Measurements from ENCODE around the gene BTLA.
"Not testable (repeated sequence)": the region's sequence is repeated elsewhere in the genome, so short reads cannot be mapped to it uniquely, and the experiment has no call there.

The BTLA gene, protein sequence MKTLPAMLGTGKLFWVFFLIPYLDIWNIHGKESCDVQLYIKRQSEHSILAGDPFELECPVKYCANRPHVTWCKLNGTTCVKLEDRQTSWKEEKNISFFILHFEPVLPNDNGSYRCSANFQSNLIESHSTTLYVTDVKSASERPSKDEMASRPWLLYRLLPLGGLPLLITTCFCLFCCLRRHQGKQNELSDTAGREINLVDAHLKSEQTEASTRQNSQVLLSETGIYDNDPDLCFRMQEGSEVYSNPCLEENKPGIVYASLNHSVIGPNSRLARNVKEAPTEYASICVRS

DNA sequence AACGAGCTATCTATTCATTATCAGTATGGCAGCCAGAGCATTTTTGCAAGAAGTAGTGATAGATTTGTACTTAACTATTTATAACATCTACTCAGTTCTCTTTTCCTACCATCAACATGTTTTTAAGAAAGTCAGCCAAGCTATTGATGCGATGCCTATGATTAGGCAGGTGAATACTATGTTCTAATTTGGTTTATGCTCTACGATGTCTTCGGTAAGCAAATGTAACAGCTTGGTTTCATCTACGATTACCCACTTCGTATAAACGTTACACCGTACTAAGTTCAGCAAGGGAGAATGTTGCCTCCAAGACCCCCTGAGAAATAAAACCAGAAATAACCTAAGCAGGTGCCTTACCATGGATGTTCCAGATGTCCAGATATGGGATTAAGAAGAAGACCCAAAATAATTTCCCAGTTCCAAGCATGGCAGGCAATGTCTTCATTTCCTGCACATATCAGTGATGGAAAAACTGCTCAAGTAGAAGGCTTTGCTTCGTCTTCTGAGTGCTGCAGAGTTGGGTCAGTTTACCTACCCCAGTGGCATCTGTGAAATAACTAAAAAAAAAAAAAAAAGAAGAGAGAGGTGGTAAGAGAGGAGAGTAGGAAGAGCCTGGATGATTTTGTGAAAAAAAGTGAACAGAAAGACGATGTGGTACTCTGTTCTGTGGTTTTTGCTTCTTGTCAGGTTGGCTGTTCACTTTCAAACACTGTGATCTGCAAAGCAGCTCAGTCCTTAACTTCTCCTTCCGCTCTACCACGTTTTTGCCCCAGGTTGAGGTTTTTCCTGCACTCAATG, at the start of gene BTLA:
TSS of gene BTLA (minus strand) at position 559 of the 798 bp plus-strand sequence. CDS start at position 445, 114 bp downstream.
- DNase-seq = no peak

DNA sequence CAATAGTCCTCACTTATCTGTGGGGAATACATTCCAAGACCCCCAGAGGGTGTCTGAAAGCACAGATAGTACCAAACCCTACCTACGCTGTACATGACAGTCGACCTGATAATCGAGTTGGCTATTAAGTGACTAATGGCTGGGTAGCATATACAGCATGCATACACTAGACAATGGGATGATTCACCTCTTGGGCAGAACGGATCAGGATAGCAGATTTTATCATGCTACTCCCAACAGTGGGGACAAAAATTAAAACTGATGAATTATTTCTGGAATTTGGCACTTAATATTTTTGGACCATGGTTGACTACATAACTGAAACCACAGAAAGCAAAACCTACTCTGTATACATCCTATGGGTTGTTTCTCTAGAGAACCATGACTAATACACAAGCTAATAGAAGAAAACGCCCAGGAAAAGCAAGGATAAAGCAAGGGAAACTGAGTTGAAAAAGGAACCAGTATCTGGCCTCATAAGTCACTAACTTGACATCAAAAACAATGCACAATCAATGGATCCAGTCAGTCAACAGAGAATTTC, 47.0 kb upstream of the BTLA start:
- no peak for DNase-seq

DNA sequence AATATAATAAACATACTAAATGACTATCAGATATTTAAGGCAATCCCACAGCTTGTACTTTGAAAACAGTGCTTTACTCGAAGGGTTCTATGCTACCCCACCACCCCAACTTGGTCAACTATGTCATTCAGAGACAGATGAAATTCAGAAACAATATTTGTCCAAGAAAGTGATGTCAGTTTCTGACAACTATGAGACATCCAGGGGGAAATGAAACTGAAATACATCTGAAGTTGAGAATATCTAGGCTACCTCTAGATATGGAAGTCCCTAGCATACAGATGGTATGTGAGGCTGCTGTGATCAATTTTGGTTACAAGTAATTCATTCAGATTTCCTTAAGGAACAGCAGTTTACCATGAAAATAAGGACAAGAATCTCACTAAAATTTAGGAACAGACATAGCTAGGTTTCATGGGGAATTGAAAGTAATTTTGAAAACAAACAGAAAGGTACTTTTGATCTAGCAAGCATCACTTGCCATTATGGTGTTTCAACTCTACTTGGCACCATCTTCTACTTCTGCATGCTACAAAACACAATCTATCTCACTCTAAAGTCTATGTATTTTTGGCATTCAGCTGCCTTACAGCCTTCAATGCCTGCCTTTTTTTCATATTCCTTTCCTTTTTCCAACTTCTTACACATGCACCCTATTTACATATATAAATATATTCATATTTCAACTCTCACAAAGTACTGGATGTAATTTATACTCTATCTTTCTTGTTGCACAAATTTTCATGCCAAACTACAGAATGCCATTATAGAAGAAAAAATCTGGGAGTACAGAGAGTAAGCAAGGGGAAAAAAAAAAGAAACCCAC, 40.8 kb upstream of the BTLA start:
- no peak for DNase-seq

DNA sequence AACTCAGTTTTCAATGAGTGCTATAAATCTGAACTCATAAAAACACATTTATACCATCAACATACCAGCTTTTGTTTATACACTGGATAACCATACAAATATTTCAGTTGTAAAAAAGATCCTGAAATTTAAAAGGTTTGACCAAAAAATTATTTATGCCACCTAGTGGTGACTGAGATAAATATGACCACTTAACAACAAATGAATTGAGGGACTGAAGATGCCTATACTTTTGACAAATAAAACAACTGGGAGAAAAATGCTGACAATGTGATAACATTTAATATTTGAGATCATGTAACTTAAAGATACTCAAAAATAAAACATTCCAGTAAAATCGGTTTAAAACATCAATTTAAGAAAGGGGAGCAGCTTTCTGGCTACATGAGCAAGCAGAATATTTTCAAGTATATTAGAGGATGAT, 32.1 kb upstream of the BTLA start:
- no peak for DNase-seq

DNA sequence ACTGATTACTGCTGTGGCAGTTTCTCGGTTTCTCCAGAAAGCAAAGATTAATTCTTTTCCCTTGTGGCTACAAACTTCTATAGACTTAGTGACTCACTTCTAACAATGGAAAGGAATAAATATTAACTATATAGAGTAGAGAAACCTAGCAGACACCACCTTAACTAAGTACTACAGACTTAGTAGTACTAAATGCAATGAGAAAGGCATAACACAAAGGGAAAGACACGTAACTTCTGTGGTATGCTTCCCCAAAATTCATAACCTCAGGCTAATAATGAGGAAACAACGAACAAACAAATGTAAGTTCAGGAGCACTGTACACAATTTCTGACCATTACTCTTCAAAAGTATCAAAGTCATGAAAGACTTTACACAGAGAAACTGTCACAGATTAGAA, 31.3 kb upstream of the BTLA start:
- no peak for DNase-seq

DNA sequence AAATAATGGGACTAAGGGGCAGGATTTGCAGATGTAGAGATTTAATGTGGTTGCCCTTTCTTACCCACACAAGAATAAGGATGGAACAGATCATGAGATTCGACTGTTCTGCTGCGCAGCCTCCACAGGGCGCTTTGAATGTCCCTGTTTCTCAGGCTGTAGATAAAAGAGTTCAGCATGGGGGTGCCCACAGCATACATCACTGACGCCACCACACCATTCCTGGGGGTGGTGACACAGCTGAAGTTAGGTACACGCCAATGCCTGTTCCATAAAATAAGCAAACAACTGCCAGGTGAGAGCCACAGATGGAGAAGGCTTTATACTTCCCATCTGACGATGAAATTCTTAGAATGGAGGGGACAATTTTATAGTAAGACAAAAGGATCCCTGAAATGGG, 24.9 kb upstream of the BTLA start:
- not testable (repeated sequence) for DNase-seq

DNA sequence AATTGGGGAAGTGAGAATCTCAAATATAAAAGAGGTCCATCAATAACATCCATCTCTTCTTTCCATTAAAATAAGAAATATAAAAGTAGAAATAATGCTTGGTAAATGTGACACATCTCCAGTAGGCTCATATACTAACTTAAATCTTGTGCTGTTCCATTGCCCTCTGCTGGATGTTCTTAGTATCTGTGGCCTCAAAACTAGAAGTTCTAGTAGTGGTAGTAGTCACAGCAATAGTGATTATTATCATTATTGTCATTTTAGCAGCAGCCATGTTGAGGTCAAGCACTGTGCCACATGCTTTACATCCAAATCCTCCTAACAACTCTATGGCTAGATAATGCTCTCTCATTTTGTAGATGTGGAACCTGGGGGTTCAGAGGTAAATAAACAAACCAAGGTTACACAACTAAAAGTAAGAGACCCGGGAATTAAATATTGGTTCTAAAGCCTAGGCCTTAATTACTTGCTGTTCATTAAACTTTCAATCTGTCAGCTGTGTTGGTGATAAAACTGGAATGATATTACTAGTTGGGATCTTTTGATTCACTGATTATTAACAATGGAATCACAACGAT, 20.2 kb upstream of the BTLA start:
- no peak for DNase-seq

DNA sequence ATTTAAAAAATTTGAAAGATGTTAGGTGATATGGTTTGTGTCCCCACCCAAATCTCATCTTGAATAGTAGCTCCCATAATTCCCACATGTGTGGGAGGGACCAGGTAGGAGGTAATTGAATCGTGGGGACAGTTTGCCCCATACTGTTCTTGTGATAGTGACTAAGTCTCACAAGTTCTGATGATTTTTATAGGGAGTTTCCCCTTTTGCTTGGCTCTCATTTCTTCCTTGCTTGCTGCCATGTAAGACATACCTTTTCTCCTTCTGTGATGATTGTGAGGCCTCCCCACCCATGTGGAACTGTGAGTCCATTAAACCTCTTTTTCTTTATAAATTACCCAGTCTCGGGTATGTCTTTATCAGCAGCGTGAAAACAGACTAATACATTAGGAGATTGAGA, 19.7 kb upstream of the BTLA start:
- not testable (repeated sequence) for DNase-seq

DNA sequence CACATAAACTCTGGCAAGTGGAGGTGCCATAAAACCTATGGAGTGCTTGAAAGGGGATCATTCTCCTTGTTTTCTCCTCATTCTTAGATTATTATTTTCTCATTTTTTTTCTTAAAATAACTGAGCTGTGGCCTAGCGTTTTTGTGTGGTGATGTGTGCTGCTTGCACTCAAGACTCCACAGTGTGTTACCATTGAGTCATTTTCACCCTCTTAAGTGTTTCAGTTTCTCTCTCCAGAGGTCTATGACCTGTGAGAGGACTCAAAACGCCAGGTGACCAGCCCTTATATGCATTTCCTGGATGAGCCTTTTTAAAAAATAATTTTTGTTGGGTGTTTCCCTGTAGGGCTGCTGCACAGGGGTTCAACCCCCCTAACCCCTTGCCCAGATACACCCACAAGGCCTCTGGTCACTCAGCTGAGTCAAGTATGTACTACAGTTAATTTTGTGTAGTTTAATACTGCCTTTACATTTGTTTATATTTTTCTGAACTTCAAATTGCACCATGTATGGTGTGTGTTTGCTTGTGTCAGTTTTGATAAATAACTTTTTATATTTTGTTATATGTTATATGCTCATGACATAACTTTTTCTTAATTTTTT, 15.4 kb upstream of the BTLA start:
- no peak for DNase-seq

DNA sequence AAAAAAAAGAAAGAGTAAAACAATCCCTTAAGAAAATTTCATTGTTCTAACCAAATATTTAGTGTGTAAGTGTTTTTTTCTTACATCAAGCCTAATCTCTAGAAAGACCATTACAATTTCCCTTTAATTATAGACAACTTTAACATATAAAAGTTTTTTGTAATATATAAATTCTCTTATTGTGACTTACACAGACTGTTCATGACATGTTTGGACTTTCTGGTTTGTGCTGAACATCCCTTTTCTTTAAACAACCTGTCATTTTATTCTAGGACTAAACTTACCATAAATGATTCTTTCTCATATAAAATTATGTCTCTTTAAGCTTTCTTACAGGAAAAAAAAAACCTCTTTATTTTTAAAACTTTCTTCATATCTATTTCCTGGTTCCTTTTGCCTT, 13.0 kb upstream of the BTLA start:
- no peak for DNase-seq

DNA sequence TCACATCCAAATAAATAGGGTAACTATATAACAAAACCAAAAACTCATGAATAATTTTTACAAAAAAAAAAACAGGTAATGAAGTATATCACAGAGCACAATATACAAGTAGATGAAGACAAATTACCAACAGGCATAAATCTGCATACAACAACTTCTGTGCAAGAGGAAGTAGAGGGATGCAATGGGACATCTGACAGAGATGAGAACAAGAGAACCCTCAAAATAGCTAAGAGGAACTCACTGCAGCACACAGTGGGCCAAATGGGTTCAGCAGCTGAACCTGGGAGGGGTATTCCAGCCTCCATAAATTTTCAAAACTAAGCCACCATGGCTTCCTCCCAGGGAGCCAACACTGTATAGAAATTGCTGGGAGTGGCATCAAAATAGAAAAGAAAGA, 9.6 kb upstream of the BTLA start:
- DNase-seq = no peak

DNA sequence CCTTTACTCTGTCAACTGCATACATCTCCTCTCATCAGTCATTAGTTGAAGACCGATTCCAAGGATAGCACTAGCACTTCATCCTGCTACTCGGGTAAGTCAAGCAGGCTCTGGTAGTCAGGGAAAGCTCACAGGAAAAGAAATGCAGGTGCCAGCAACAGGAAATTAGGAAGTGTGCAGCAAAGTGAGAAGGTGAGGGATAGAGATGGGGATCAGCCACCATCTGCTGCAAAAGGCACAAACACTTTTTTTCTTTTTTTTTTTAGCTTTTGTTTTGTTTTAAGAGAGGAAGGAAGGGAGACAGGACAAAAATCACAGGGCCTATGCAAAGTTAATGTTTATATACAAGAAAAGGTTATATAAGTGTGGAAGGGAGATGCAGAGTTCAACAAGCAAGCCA, 9.0 kb upstream of the BTLA start:
- no peak for DNase-seq

DNA sequence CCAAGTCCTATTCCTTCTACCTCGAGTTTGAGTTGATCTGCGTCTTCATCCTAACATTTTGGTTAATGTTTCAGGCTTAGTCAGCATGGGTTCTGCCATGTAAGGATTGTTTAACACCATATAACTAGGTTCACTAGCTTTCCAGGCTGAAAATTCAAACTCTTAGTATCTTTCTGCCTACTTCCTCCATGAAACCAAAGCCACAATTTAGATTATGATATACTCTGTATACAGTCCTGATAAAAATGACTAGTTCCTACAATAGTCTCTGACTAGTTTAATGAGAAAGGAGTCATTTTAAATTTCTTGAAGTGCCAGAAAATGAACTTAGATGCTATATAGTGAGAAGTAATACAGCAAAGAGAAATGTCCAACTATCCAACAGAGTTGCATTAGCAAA, 6.6 kb upstream of the BTLA start:
- no peak for DNase-seq

DNA sequence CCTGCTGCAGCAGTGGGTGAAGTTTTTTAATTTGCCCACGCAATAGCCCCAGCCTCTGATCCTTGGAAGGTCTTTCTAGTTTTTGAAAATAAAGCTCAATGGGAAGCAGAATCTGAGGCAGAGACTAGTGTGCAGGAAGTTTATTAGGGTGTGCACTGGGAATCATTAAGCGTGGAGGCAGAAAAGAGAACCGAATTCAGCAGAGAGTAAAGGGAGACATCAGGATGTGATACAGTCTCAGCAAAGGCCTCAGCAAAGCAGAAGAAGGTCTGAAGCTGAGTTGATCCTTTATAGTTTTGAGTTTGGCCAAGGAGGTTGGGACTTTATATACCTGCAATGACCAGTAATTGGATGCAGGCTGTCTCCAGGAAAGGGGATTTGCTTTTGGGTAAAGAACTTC, 4.9 kb upstream of the BTLA start:
- DNase-seq = no peak

DNA sequence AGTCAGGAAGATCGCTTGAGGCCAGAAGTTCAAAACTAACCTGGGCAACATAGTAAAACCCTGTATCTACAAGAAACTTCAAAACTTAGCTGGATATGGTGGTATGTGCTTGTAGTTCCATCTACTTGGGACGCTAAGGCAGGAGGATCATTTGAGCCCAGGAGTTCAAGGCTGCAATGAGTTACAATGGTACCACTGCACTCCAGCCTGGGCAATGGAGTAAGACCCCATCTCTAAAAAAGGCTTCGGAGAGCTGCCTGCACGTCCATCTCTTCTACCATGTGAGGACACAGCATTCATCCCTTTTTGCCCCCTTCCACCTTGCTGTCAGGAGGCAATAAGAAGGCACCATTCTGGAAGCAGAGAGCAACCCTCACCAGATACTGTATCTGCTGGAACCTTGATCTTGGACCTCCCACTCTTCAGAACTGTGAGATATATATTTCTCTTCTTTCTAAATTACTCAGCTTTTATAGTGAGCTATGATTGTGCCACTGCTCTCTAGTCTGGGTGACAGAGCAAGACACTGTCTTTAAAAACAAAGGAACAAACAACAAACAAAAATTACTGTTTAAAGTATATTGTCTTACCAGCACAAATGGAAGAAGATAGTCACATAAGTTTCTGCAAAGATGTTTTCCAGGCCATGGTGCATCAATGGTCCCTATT, 4.2 kb upstream of the BTLA start:
- no peak for DNase-seq

DNA sequence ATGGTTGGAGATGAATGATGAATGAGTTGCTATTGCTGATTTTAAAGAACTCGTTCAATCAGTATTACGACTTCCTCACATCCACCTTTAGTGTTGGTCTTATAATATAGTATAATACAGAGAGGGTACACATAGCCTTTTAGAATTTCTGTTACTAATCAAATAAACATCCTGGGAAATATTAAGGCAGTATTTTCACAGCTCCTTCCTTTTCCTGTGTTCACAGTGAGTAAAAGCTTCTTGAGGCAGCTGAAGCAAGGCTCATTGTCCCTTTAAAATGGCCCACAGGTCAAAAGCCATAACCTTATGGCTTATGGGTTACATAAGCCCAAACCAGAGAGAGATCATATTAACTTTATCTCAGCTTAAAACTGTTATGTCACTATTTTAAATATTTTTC, 1.3 kb upstream of the BTLA start:
- DNase-seq = no peak

DNA sequence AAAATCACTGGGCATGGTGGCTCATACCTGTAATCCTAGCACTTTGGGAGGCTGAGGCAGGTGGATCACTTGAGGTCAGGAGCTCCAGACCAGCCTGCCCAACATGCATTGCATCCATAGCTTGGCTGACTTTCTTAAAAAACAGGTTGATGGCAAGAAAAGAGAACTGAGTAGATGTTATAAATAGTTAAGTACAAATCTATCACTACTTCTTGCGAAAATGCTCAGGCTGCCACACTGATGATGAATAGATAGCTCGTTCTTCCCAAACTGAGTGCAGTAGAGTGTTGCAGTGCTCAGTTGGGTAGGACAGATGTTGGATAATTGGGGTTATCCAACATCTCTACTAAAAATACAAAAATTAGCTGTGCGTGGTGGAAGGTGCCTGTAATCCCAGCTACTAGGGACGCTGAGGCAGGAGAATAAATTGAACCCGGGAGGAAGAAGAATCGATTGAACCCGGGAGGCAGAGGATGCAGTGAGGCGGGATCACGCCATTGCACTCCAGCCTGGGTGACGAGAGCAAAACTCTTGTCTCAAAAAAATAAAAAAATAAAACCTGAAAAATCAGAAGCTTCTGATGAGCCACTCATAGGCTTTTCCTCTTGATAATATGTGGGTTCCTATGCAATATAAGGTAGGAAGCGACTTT, 1.2 kb downstream of the BTLA start:
- DNase-seq = no peak

DNA sequence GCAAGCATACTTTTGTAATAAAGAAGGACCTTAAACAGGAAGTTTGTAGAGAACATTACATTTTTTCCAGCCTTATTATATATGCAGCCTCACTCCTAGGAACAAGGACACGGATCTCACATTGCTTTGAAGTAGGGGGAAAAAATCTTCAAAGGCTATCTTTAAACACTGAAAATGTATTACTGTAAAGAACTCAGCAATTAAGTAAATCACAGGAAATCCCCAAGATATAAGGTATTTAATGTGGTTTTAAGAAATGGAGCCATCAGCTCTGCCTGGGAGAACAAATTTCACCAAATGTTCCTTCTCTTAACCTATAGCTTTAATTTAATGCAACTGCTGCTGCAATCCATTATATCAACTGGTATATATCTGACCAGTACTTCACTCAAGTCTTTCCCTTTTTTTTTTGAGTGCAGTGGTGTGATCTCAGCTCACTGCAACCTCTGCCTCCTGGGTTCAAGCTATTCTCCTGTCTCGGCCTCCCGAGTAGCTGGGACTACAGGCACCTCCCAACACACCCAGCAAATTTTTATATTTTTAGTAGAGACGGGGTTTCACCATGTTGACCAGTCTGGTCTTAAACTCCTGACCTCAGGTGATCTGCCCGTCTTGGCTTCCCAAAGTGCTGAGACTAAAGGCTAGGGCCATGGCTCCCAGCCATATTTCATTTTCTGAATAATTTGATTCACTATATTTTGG, 2.8 kb downstream of the BTLA start:
- no peak for DNase-seq

DNA sequence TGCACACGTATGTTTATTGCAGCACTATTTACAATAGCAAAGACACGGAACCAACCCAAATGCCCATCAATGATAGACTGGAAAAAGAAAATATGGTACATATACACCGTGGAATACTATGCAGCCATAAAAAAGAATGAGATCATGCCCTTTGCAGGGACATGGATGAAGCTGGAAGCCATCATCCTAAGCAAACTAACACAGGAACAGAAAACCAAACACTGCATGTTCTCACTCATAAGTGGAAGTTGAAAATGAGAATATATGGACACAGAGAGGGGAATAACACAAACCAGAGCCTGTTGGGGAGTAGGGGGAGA, 4.9 kb downstream of the BTLA start:
- not testable (repeated sequence) for DNase-seq

DNA sequence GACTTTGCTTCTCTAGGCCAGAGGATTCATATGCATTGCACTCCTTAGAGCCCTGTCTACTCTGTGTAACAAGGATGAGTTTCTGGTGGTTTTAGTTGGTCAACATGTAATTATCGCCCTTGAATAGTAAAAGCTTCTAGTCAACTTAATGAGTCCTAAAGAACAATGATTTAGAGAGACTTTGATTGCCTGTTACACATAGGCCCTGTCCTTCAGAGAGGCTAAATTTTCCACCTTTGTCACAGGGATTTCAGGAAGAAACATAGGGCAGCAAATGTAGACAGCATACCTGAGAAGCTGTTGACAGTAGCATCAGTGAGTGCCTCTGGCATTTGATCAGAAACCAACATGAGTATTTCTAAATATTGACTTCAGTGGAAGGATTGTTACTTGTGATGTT, 7.1 kb downstream of the BTLA start:
- DNase-seq = no peak

DNA sequence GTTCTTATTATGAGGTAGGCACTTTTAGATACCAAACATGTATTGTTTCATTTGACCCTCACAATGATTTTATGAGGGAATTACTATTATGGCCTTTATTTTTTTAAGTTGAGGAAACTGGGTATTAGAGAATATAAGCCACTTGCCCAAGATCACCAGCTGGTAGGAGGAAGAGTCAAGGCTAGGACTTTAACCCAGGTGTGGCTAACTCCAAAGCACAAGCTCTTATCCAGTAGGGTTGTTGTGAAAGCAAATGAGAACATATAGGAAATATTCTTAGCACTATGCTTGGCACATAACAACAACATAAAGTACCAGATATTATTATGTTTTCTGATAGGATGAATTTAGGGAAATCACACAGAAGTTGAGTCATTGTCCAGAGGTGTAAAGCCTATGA, 7.9 kb downstream of the BTLA start:
- no peak for DNase-seq
